WTC11 (cell line): ENCODE data around the gene R3HDM1. TPM values are rescaled to one million over a fixed set of nuclear protein-coding genes. Genes with fewer than 3 reads are reported as not detected.

ENCODE experiments used
- ATAC-seq: fragments of 200-7000 bp; cut with Tn5 transposase; 2 replicates; pipeline ENCODE4 v1.10.0; 2021; ENCODE audit warnings: mild to moderate bottlenecking, moderate library complexity
- CTCF ChIA-PET: fragments of 300-600 bp; sonication (Branson Sonifier 250); formaldehyde crosslinking; loops from one replicate; lab custom pipeline; 2021; ENCODE audit warnings: antibody characterized with exemption; lab: Charles Lee
- POLR2A ChIA-PET: fragments of 350-600 bp; sonication (Branson Sonifier 250); formaldehyde crosslinking; loops from one replicate; lab custom pipeline; 2021; ENCODE audit warnings: antibody characterized with exemption; lab: Charles Lee
- DNase-seq: peaks from one replicate; pipeline ENCODE4 v3.0.0; 2021; ENCODE audit warnings: low spot score
- H3K27ac Mint-ChIP-seq: 2 replicates; pipeline ENCODE4 v1.8.0; 2021; ENCODE audit warnings: mixed read lengths
- H3K27me3 Mint-ChIP-seq: 2 replicates; pipeline ENCODE4 v1.8.0; 2021; ENCODE audit warnings: low read depth, mild to moderate bottlenecking, moderate library complexity, mixed read lengths
- H3K36me3 Mint-ChIP-seq: 2 replicates; pipeline ENCODE4 v1.8.0; 2021; ENCODE audit warnings: mixed read lengths
- H3K4me1 Mint-ChIP-seq: 2 replicates; pipeline ENCODE4 v1.8.0; 2022; ENCODE audit warnings: mixed read lengths
- H3K4me3 Mint-ChIP-seq: 2 replicates; pipeline ENCODE4 v1.8.0; 2021; ENCODE audit warnings: mild to moderate bottlenecking, moderate library complexity, mixed read lengths
- H3K9me3 Mint-ChIP-seq: 2 replicates; pipeline ENCODE4 v1.8.0; 2021; ENCODE audit warnings: mixed read lengths
- CREM ChIP-seq: sonication (generic); formaldehyde crosslinking; IDR thresholded peaks from 2 replicates; pipeline ENCODE4 v1.8.1; 2022; ENCODE audit warnings: mild to moderate bottlenecking, missing genetic modification reagents, moderate library complexity
- ETV6 ChIP-seq: sonication (generic); formaldehyde crosslinking; IDR thresholded peaks from 2 replicates; pipeline ENCODE4 v1.8.1; 2022; ENCODE audit warnings: mild to moderate bottlenecking, missing genetic modification reagents
- FOXP1 ChIP-seq: sonication (generic); formaldehyde crosslinking; IDR thresholded peaks from 2 replicates; pipeline ENCODE4 v1.8.0; 2022; ENCODE audit warnings: missing genetic modification reagents, mild to moderate bottlenecking, moderate library complexity, borderline replicate concordance
- GABPB1 ChIP-seq: sonication (generic); formaldehyde crosslinking; IDR thresholded peaks from 2 replicates; pipeline ENCODE4 v1.8.1; 2023; ENCODE audit warnings: mild to moderate bottlenecking, missing genetic modification reagents
- MAX ChIP-seq: sonication (generic); formaldehyde crosslinking; IDR thresholded peaks from 2 replicates; pipeline ENCODE4 v1.8.0; 2022; ENCODE audit warnings: mild to moderate bottlenecking, missing genetic modification reagents
- MLX ChIP-seq: sonication (generic); formaldehyde crosslinking; IDR thresholded peaks from 2 replicates; pipeline ENCODE4 v1.8.1; 2023; ENCODE audit warnings: mild to moderate bottlenecking, missing genetic modification reagents, moderate library complexity
- MXD4 ChIP-seq: fragments of 250-450 bp; sonication (Bioruptor Pico); IDR thresholded peaks from 2 replicates; pipeline ENCODE4 v1.8.0; 2021; ENCODE audit warnings: mild to moderate bottlenecking, moderate library complexity, borderline replicate concordance
- NR1H2 ChIP-seq: sonication (generic); formaldehyde crosslinking; IDR thresholded peaks from 2 replicates; pipeline ENCODE4 v1.9.0; 2021; ENCODE audit warnings: mild to moderate bottlenecking, moderate library complexity, missing genetic modification reagents
- OVOL2 ChIP-seq: fragments of 250-450 bp; sonication (Bioruptor Pico); IDR thresholded peaks from 2 replicates; pipeline ENCODE4 v1.9.0; 2021; ENCODE audit warnings: mild to moderate bottlenecking, borderline replicate concordance
- SOX15 ChIP-seq: fragments of 250-450 bp; sonication (Bioruptor Pico); IDR thresholded peaks from 2 replicates; pipeline ENCODE4 v1.9.0; 2021; ENCODE audit warnings: mild to moderate bottlenecking
- TP53 ChIP-seq: sonication (generic); formaldehyde crosslinking; IDR thresholded peaks from 2 replicates; pipeline ENCODE4 v1.8.1; 2023; ENCODE audit warnings: mild to moderate bottlenecking, missing genetic modification reagents
- USF2 ChIP-seq: sonication (generic); formaldehyde crosslinking; IDR thresholded peaks from 2 replicates; pipeline ENCODE4 v1.8.1; 2023; ENCODE audit warnings: mild to moderate bottlenecking, missing genetic modification reagents, moderate library complexity
- ZNF219 ChIP-seq: sonication (generic); formaldehyde crosslinking; IDR thresholded peaks from 2 replicates; pipeline ENCODE4 v1.8.0; 2023; ENCODE audit warnings: missing genetic modification reagents, mild to moderate bottlenecking, borderline replicate concordance
- ZNF396 ChIP-seq: fragments of 250-450 bp; sonication (Bioruptor Pico); IDR thresholded peaks from 2 replicates; pipeline ENCODE4 v1.8.0; 2021; ENCODE audit warnings: mild to moderate bottlenecking, moderate library complexity, borderline replicate concordance
- ZNF416 ChIP-seq: fragments of 250-450 bp; sonication (Bioruptor Pico); IDR thresholded peaks from 2 replicates; pipeline ENCODE4 v1.9.0; 2021; ENCODE audit warnings: mild to moderate bottlenecking, inconsistent platforms
- ZNF425 ChIP-seq: fragments of 250-450 bp; sonication (Bioruptor Pico); conservative IDR thresholded peaks from 2 replicates; pipeline ENCODE4 v1.9.0; 2021; ENCODE audit warnings: mild to moderate bottlenecking
- total RNA-seq: library from RNA; stranded (reverse); gene quantifications from 3 replicates; pipeline ENCODE4 v1.2.3, GENCODE V29; 2021
- TF ChIP-seq, protein P1 (sequence below): fragments of 250-450 bp; sonication (Bioruptor Pico); IDR thresholded peaks from 2 replicates; pipeline ENCODE4 v2.1.2; 2022; ENCODE audit warnings: mild to moderate bottlenecking, moderate library complexity
- TF ChIP-seq, protein P2 (sequence below): sonication (generic); formaldehyde crosslinking; IDR thresholded peaks from 2 replicates; pipeline ENCODE4 v1.8.1; 2022; ENCODE audit warnings: low read depth, mild to moderate bottlenecking, moderate library complexity, missing genetic modification reagents, borderline replicate concordance

The R3HDM1 gene
- total RNA-seq, 1 experiment from 2014 or later: 58.4 TPM

- ATAC-seq: no peak
- no peak overlapping the region for H3K27ac Mint-ChIP-seq
- TF ChIP-seq SOX15 (CRISPR knock-in tag): no peak
- no peak for TF ChIP-seq MXD4 (CRISPR knock-in tag)
- no peak for TF ChIP-seq ZNF416
- TF ChIP-seq MAX (CRISPR knock-in tag): no peak
- TF ChIP-seq ZNF425: no peak
- no peak for TF ChIP-seq TP53 (CRISPR knock-in tag)
- TF ChIP-seq CREM (CRISPR knock-in tag): no peak
- TF ChIP-seq FOXP1 (CRISPR knock-in tag): no peak
- no peak for TF ChIP-seq ETV6
- no peak for TF ChIP-seq MLX (CRISPR knock-in tag)
- no peak for TF ChIP-seq ZNF396 (CRISPR knock-in tag)
- TF ChIP-seq OVOL2 (CRISPR knock-in tag): no peak
- no peak for TF ChIP-seq GABPB1 (CRISPR knock-in tag)
- TF ChIP-seq, protein P1, sequence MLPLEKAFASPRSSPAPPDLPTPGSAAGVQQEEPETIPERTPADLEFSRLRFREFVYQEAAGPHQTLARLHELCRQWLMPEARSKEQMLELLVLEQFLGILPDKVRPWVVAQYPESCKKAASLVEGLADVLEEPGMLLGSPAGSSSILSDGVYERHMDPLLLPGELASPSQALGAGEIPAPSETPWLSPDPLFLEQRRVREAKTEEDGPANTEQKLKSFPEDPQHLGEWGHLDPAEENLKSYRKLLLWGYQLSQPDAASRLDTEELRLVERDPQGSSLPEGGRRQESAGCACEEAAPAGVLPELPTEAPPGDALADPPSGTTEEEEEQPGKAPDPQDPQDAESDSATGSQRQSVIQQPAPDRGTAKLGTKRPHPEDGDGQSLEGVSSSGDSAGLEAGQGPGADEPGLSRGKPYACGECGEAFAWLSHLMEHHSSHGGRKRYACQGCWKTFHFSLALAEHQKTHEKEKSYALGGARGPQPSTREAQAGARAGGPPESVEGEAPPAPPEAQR: no peak
- TF ChIP-seq, protein P2, sequence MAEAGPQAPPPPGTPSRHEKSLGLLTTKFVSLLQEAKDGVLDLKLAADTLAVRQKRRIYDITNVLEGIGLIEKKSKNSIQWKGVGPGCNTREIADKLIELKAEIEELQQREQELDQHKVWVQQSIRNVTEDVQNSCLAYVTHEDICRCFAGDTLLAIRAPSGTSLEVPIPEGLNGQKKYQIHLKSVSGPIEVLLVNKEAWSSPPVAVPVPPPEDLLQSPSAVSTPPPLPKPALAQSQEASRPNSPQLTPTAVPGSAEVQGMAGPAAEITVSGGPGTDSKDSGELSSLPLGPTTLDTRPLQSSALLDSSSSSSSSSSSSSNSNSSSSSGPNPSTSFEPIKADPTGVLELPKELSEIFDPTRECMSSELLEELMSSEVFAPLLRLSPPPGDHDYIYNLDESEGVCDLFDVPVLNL (CRISPR knock-in tag): no peak
- TF ChIP-seq USF2 (CRISPR knock-in tag): no peak
- TF ChIP-seq, all 79 proteins: peak for 0
- CTCF ChIA-PET: no interaction called here
- DNase-seq: no peak
- Mint-ChIP-seq H3K4me1 (no peaks in the 10 kb centered on the region), H3K9me3 (no peaks in the 10 kb centered on the region), H3K4me3 (no peak overlapping the region), H3K36me3 (peaks cover 33% of the 10 kb centered on the region), H3K27me3 (no peaks in the 10 kb centered on the region)
- POLR2A ChIA-PET: no interaction called here
These were observed 107.5 kb downstream of the R3HDM1 start for GRCh38 chr2:135638825-135639224.

- DNase-seq (no peak), ATAC-seq (no peak)
- TF ChIP-seq TP53 (CRISPR knock-in tag): no peak
- no peak for TF ChIP-seq ZNF219 (CRISPR knock-in tag)
- no peak for TF ChIP-seq NR1H2 (CRISPR knock-in tag)
- no peak for TF ChIP-seq FOXP1 (CRISPR knock-in tag)
- Mint-ChIP-seq H3K36me3 (peaks cover 36% of the 10 kb centered on the region), H3K27ac (no peak overlapping the region), H3K27me3 (no peaks in the 10 kb centered on the region), H3K9me3 (no peaks in the 10 kb centered on the region), H3K4me3 (no peak overlapping the region), H3K4me1 (no peaks in the 10 kb centered on the region)
- POLR2A ChIA-PET: no interaction called here
- CTCF ChIA-PET: no interaction called here
These were observed 110.1 kb downstream of the R3HDM1 start for GRCh38 chr2:135641156-135642068.
